ENCODE measurements around the gene FNBP1L. TPM values are rescaled to one million over a fixed set of nuclear protein-coding genes. Genes with fewer than 3 reads are reported as not detected.
"Not testable (repeated sequence)": the region's sequence is repeated elsewhere in the genome, so short reads cannot be mapped to it uniquely, and the experiment has no call there.

FNBP1L gene
- polyA plus RNA-seq, 3 donors: 101 to 122 (median 118) TPM

- DNase-seq (ENCODE audit: extremely low read depth in 1 of 11, low read depth in 9 of 11, low spot score in 4 of 11): peak in 6 of 11 donors; percentile 14 to 62 (median 27)
Measured at GRCh38 chr1:93437976-93438605, 9.8 kb upstream of the FNBP1L start.

- DNase-seq (ENCODE audit: extremely low read depth in 1 of 11, low read depth in 9 of 11, low spot score in 4 of 11): no peak
Measured at GRCh38 chr1:93438716-93439115, 9.2 kb upstream of the FNBP1L start.

GRCh38 chr1:93440272-93440671 lies 7.6 kb upstream of the FNBP1L start:
- DNase-seq (ENCODE audit: extremely low read depth in 1 of 11, low read depth in 9 of 11, low spot score in 4 of 11): no peak

- no peak for DNase-seq (ENCODE audit: extremely low read depth in 1 of 11, low read depth in 9 of 11, low spot score in 4 of 11)
Measured at GRCh38 chr1:93440706-93441105, 7.2 kb upstream of the FNBP1L start.

- no peak for DNase-seq (ENCODE audit: extremely low read depth in 1 of 11, low read depth in 9 of 11, low spot score in 4 of 11)
Measured at GRCh38 chr1:93441589-93441988, 6.3 kb upstream of the FNBP1L start.

- no peak for DNase-seq (ENCODE audit: extremely low read depth in 1 of 11, low read depth in 9 of 11, low spot score in 4 of 11)
Measured at GRCh38 chr1:93442008-93442666, 5.8 kb upstream of the FNBP1L start.

GRCh38 chr1:93442741-93443140 lies 5.2 kb upstream of the FNBP1L start:
- DNase-seq (ENCODE audit: extremely low read depth in 1 of 11, low read depth in 9 of 11, low spot score in 4 of 11): no peak

- DNase-seq (ENCODE audit: extremely low read depth in 1 of 11, low read depth in 9 of 11, low spot score in 4 of 11): no peak
Measured at GRCh38 chr1:93443454-93443853, 4.5 kb upstream of the FNBP1L start.

- DNase-seq (ENCODE audit: extremely low read depth in 1 of 11, low read depth in 9 of 11, low spot score in 4 of 11): no peak
Measured at GRCh38 chr1:93446837-93447451, 974 bp upstream of the FNBP1L start.

- peak in 9 of 11 donors; percentile 13 to 56 (median 42) for DNase-seq (ENCODE audit: extremely low read depth in 1 of 11, low read depth in 9 of 11, low spot score in 4 of 11)
Measured at GRCh38 chr1:93448292-93448982, 519 bp downstream of the FNBP1L start.

- DNase-seq (ENCODE audit: extremely low read depth in 1 of 11, low read depth in 9 of 11, low spot score in 4 of 11): peak in 10 of 11 donors; percentile 33 to 46 (median 40)
Measured at GRCh38 chr1:93448983-93449804, 1.3 kb downstream of the FNBP1L start.

- DNase-seq (ENCODE audit: extremely low read depth in 1 of 11, low read depth in 9 of 11, low spot score in 4 of 11): no peak
Measured at GRCh38 chr1:93450321-93450720, 2.4 kb downstream of the FNBP1L start.

- no peak for DNase-seq (ENCODE audit: extremely low read depth in 1 of 11, low read depth in 9 of 11, low spot score in 4 of 11)
Measured at GRCh38 chr1:93453911-93454310, 6.0 kb downstream of the FNBP1L start.

- DNase-seq (ENCODE audit: extremely low read depth in 1 of 11, low read depth in 9 of 11, low spot score in 4 of 11): no peak
Measured at GRCh38 chr1:93459126-93459525, 11.2 kb downstream of the FNBP1L start.

- DNase-seq (ENCODE audit: extremely low read depth in 1 of 11, low read depth in 9 of 11, low spot score in 4 of 11): no peak
Measured at GRCh38 chr1:93461236-93461635, 13.3 kb downstream of the FNBP1L start.

- no peak for DNase-seq (ENCODE audit: extremely low read depth in 1 of 11, low read depth in 9 of 11, low spot score in 4 of 11)
Measured at GRCh38 chr1:93463960-93464359, 16.0 kb downstream of the FNBP1L start.

- not testable (repeated sequence) for DNase-seq (ENCODE audit: extremely low read depth in 1 of 11, low read depth in 9 of 11, low spot score in 4 of 11)
Measured at GRCh38 chr1:93465371-93466082, 17.6 kb downstream of the FNBP1L start.

GRCh38 chr1:93467606-93468005 lies 19.7 kb downstream of the FNBP1L start:
- DNase-seq (ENCODE audit: extremely low read depth in 1 of 11, low read depth in 9 of 11, low spot score in 4 of 11): no peak
